SK-N-MC (cell line): ENCODE results near the gene LNPK.

ENCODE experiments used
- EZH2 ChIP-seq: fragments of 200-600 bp; sonication (generic); IDR thresholded peaks from one replicate; pipeline ENCODE4 v1.6.1; 2017; ENCODE audit warnings: antibody characterized with exemption
- POLR2AphosphoS5 ChIP-seq: IDR thresholded peaks from 2 replicates; pipeline ENCODE4 v1.6.1; 2012; ENCODE audit warnings: mild to moderate bottlenecking, low read depth, low read length, borderline replicate concordance

DNA sequence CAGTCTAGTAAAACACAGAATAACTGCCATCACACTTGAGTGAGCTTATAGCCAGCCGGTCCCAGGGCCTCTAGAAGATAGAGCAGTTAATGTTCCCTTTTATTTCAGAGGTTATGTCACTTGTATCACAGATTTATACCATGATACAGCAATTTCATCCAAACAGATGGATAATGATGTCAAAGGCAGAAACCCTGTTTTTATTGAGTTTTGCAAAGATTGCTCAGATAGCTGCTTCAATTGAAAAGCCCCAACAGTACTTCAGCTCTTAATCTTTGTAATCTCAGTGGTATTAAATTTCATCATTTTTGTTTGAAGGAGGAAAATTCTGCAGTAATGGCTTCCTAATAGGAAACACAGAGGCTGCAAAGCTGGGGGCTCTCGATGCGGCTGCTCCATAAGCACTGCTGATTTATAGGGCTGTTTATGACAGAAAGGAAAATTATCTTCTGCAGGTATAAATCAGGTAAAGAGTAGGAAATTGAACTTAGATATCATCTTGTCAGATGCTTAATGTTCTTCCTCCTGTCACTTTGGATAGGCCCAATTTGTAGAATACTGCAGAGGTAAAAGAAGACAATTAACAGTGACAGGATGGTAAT is 112.3 kb downstream of the LNPK start:
- TF ChIP-seq POLR2AphosphoS5 (no peak), EZH2 (no peak)
